Keratinocyte (primary cell): ENCODE results near the gene ZDHHC22. TPM values are rescaled to one million over a fixed set of nuclear protein-coding genes. Genes with fewer than 3 reads are reported as not detected.
A peak's percentile ranks its signal among the peaks of the same experiment; 100 is the strongest.

Source experiments
- DNase-seq: peaks from one replicate; pipeline ENCODE4 v3.0.0-alpha.2; 2011; ENCODE audit warnings: low read depth, missing footprints, low spot score
- FAIRE-seq: peaks from 2 replicates; lab custom pipeline; 2011; peaks lifted over from hg19 to GRCh38; lab: Jason Lieb, UNC
- H2AFZ ChIP-seq: 2 replicates; pipeline ENCODE4 v1.6.0; 2012; ENCODE audit warnings: low read length, control low read depth, inconsistent platforms; ENCODE audit not compliant: control insufficient read depth
- H3K27ac ChIP-seq: 2 replicates; pipeline ENCODE4 v1.5.1; 2011; ENCODE audit warnings: low read length; ENCODE audit not compliant: control insufficient read depth, insufficient read depth
- H3K27me3 ChIP-seq: 3 replicates; pipeline ENCODE4 v1.6.0; 2011; ENCODE audit warnings: low read length; ENCODE audit not compliant: control insufficient read depth, insufficient read depth; ENCODE audit errors: extremely low read depth
- H3K36me3 ChIP-seq, 2 experiments: 2 replicates in 1 of 2; 3 replicates in 1 of 2; pipeline ENCODE4 v1.5.1; 2011; ENCODE audit warnings: low read length in 2 of 2, mild to moderate bottlenecking in 1 of 2; ENCODE audit not compliant: control insufficient read depth in 2 of 2, insufficient read depth in 2 of 2; ENCODE audit errors: extremely low read depth in 1 of 2
- H3K4me1 ChIP-seq: 3 replicates; pipeline ENCODE4 v1.5.1; 2011; ENCODE audit warnings: low read length; ENCODE audit not compliant: control insufficient read depth, insufficient read depth; ENCODE audit errors: extremely low read depth
- H3K4me2 ChIP-seq: 3 replicates; pipeline ENCODE4 v1.6.0; 2011; ENCODE audit warnings: low read depth, low read length; ENCODE audit not compliant: control insufficient read depth, insufficient read depth; ENCODE audit errors: extremely low read depth
- H3K4me3 ChIP-seq, 3 experiments: fragments of 200-600 bp in 1 of 3; sonication (generic) in 1 of 3; 2 replicates in 2 of 3; 3 replicates in 1 of 3; pipeline ENCODE4 v1.5.1; 2011 to 2016; ENCODE audit warnings: low read length in 3 of 3, mild to moderate bottlenecking in 3 of 3, control low read depth in 2 of 3, inconsistent platforms in 1 of 3, low read depth in 1 of 3, mixed read lengths in 1 of 3, mixed run types in 1 of 3, moderate library complexity in 1 of 3; ENCODE audit not compliant: control insufficient read depth in 2 of 3, insufficient read depth in 2 of 3; ENCODE audit errors: extremely low read depth in 1 of 3
- H3K79me2 ChIP-seq: 2 replicates; pipeline ENCODE4 v1.6.0; 2012; ENCODE audit warnings: low read length; ENCODE audit not compliant: control insufficient read depth, insufficient read depth
- H3K9ac ChIP-seq: 3 replicates; pipeline ENCODE4 v1.6.0; 2011; ENCODE audit warnings: low read length; ENCODE audit not compliant: control insufficient read depth, insufficient read depth; ENCODE audit errors: extremely low read depth
- H3K9me1 ChIP-seq: 3 replicates; pipeline ENCODE4 v1.6.0; 2011; ENCODE audit warnings: low read length; ENCODE audit not compliant: control insufficient read depth, insufficient read depth; ENCODE audit errors: extremely low read depth
- H3K9me3 ChIP-seq: 2 replicates; pipeline ENCODE4 v1.5.1; 2012; ENCODE audit warnings: low read depth, low read length; ENCODE audit not compliant: control insufficient read depth
- H4K20me1 ChIP-seq: 3 replicates; pipeline ENCODE4 v1.6.0; 2011; ENCODE audit warnings: low read length; ENCODE audit not compliant: control insufficient read depth, insufficient read depth; ENCODE audit errors: extremely low read depth
- CTCF ChIP-seq, 3 experiments: IDR thresholded peaks in 1 of 3; conservative IDR thresholded peaks in 1 of 3; optimal IDR thresholded peaks in 1 of 3; 2 replicates in 2 of 3; 3 replicates in 1 of 3; pipeline versions ENCODE3 to v1.5.1; 2011; ENCODE audit warnings: low read length in 3 of 3, mild to moderate bottlenecking in 3 of 3, moderate library complexity in 2 of 3, control low read depth in 1 of 3, inconsistent platforms in 1 of 3; ENCODE audit not compliant: insufficient read depth in 2 of 3; ENCODE audit errors: extremely low read depth in 1 of 3
- EZH2 ChIP-seq: IDR thresholded peaks from one replicate; pipeline ENCODE4 v1.6.1; 2012; ENCODE audit warnings: inconsistent platforms, mild to moderate bottlenecking, low read length, moderate library complexity
- dilution Hi-C: fragments of 300-500 bp; cut with MboI; formaldehyde crosslinking; loops from one replicate; pipeline ENCODE4 v1.7.0; 2020; ENCODE audit warnings: low sequenced_read_pairs; ENCODE audit not compliant: extremely low pct_ligation_motif_present
- polyA minus RNA-seq, 3 experiments: library from RNA; depleted of rRNA, polyadenylated mRNA; stranded (reverse); fragments of >200 nt; gene quantifications; 1 replicate in 1 of 3; 2 replicates in 1 of 3; 3 replicates in 1 of 3; pipeline ENCODE4 v1.2.3, GENCODE V29; 2011
- polyA plus RNA-seq, 5 experiments: library from polyadenylated mRNA; depleted of rRNA in 3 of 5; stranded (reverse) in 3 of 5; stranded (forward) in 1 of 5; unstranded in 1 of 5; fragments of >200 nt; gene quantifications; 1 replicate in 1 of 5; 2 replicates in 3 of 5; 3 replicates in 1 of 5; pipeline versions ENCODE4 v1.2.1 to v1.2.3, GENCODE V29; 2011 to 2012; ENCODE audit warnings: missing spikeins in 2 of 5, low read depth in 1 of 5, low replicate concordance in 1 of 5

ZDHHC22 gene
- polyA plus RNA-seq (not detected in 3 replicates), polyA minus RNA-seq (not detected in 3 replicates)
- not detected for polyA plus RNA-seq (2011; ENCODE audit: low read depth)
- not detected in 2 replicates for polyA plus RNA-seq (2011; cell fraction: cytosol; rRNA removed)
- polyA plus RNA-seq (2011; cell fraction: nucleus; rRNA removed), result not detected in 2 replicates
- polyA plus RNA-seq (2012; ENCODE audit: low replicate concordance), result not detected in 2 replicates
- not detected for polyA minus RNA-seq (2011; cell fraction: cytosol; rRNA and poly(A)+ RNA removed)
- not detected in 2 replicates for polyA minus RNA-seq (2011; cell fraction: nucleus; rRNA and poly(A)+ RNA removed)

GRCh38 chr14:77141214-77142004 is at the start of gene ZDHHC22:
Gene ZDHHC22 (minus strand): TSS chr14:77141791. CDS start chr14:77139738, 2,053 bp downstream.
- Histone ChIP-seq H3K27ac (no peak within 1 kb of the TSS), H4K20me1 (no peaks in the 10 kb centered on the region), H3K36me3 (no peaks in the 10 kb centered on the region), H3K9ac (no peak within 1 kb of the TSS), H2AFZ (no peak within 1 kb of the TSS), H3K4me1 (peaks cover 5% of the 10 kb centered on the region), H3K79me2 (no peaks in the 10 kb centered on the region), H3K4me2 (peak within 1 kb of the TSS; percentile 22), H3K9me1 (no peaks in the 10 kb centered on the region), H3K4me3 (peak within 1 kb of the TSS in 1 of 3 experiments; percentile 9), H3K9me3 (no peaks in the 10 kb centered on the region), H3K27me3 (peaks cover 82% of the 10 kb centered on the region)
- FAIRE-seq, result no peak
- dilution Hi-C loops, result no loop called here
- DNase-seq, result no peak
- TF ChIP-seq EZH2 (no peak), CTCF (optimal IDR thresholded peaks at IDR 0.05 in 1 of 3, IDR thresholded peaks at IDR 0.05 in 1 of 3, conservative IDR thresholded peaks at IDR 0.05 in 1 of 3; ENCODE audit: extremely low read depth in 1 of 3, insufficient read depth in 2 of 3, low read length in 3 of 3) (peak in 2 of 3 experiments; percentile 13 to 28)

- H3K4me3 ChIP-seq, result no peak overlapping the region
- DNase-seq (no peak), FAIRE-seq (no peak)
- no peak overlapping the region for H2AFZ ChIP-seq
- H3K27ac ChIP-seq, result no peak overlapping the region
- no peaks in the 10 kb centered on the region for H3K9me3 ChIP-seq
- no peaks in the 10 kb centered on the region for H3K36me3 ChIP-seq
- no peaks in the 10 kb centered on the region for H4K20me1 ChIP-seq
- H3K4me2 ChIP-seq, result no peak overlapping the region
- dilution Hi-C loops, result no loop called here
- TF ChIP-seq CTCF (optimal IDR thresholded peaks at IDR 0.05 in 1 of 3, IDR thresholded peaks at IDR 0.05 in 1 of 3, conservative IDR thresholded peaks at IDR 0.05 in 1 of 3; ENCODE audit: extremely low read depth in 1 of 3, insufficient read depth in 2 of 3, low read length in 3 of 3) (no peak), EZH2 (no peak)
- no peaks in the 10 kb centered on the region for H3K4me1 ChIP-seq
- no peak overlapping the region for H3K9ac ChIP-seq
- no peaks in the 10 kb centered on the region for H3K79me2 ChIP-seq
- H3K9me1 ChIP-seq, result no peaks in the 10 kb centered on the region
- peaks cover 7% of the 10 kb centered on the region for H3K27me3 ChIP-seq
These were observed 49.4 kb upstream of the ZDHHC22 start for GRCh38 chr14:77190977-77191376.
